Gastroesophageal sphincter (tissue), 4 donors: ENCODE data around the gene ARID5B. TPM values are rescaled to one million over a fixed set of nuclear protein-coding genes. Genes with fewer than 3 reads are reported as not detected.

Experiments used
- ATAC-seq: fragments of 150-250 bp; one replicate; pipeline ENCODE4 v1.9.1; 2016; ENCODE audit warnings: mild to moderate bottlenecking, moderate library complexity
- H3K27ac ChIP-seq, 4 donors: fragments of 200-600 bp; sonication (generic) in 3 of 4; 1 replicate in 3 of 4; 2 replicates in 1 of 4; pipeline ENCODE4 v1.5.1; 2016 to 2019
- H3K27me3 ChIP-seq: fragments of 200-600 bp; sonication (generic); one replicate; pipeline ENCODE4 v1.5.1; 2019
- H3K36me3 ChIP-seq, 2 donors: fragments of 200-600 bp; sonication (generic); one replicate each; pipeline ENCODE4 v1.5.1; 2019; ENCODE audit warnings: control low read depth in 1 of 2
- H3K4me1 ChIP-seq, 3 donors: fragments of 200-600 bp; sonication (generic); 1 replicate in 2 of 3; 2 replicates in 1 of 3; pipeline ENCODE4 v1.5.1; 2016 to 2019; ENCODE audit warnings: control low read depth in 2 of 3
- H3K4me3 ChIP-seq, 2 donors: fragments of 200-600 bp; sonication (generic); one replicate each; pipeline ENCODE4 v1.5.1; 2019; ENCODE audit warnings: mild to moderate bottlenecking in 1 of 2, moderate library complexity in 1 of 2
- H3K9me3 ChIP-seq, 3 donors: fragments of 200-600 bp; sonication (generic); one replicate each; pipeline ENCODE4 v1.5.1; 2017 to 2019; ENCODE audit warnings: control low read depth in 2 of 3
- EP300 ChIP-seq: sonication (generic); formaldehyde crosslinking; IDR thresholded peaks from one replicate; pipeline ENCODE4 v1.6.1; 2017; ENCODE audit warnings: antibody characterized with exemption, mild to moderate bottlenecking
- POLR2A ChIP-seq, 2 donors: fragments of 450-650 bp; IDR thresholded peaks; one replicate each; pipeline ENCODE4 v1.6.1; 2017; ENCODE audit warnings: antibody characterized with exemption in 2 of 2, mild to moderate bottlenecking in 2 of 2, moderate library complexity in 1 of 2
- POLR2AphosphoS5 ChIP-seq: sonication (generic); formaldehyde crosslinking; IDR thresholded peaks from one replicate; pipeline ENCODE4 v1.6.1; 2017; ENCODE audit warnings: antibody characterized with exemption
- WGBS, 2 donors: methylation state at CpG; one replicate each; pipeline ENCODE4 v1.1.5; 2018; ENCODE audit warnings: low coverage in 1 of 2; 5-methylcytosine and 5-hydroxymethylcytosine counted together
- total RNA-seq, 4 donors: library from RNA; depleted of rRNA; stranded (reverse); fragments of >200 nt; gene quantifications; one replicate each; pipeline ENCODE4 v1.1.0, GENCODE V29; 2016
- TF ChIP-seq, protein P1 (sequence below), 4 experiments: fragments of 200-600 bp in 2 of 4; fragments of 450-650 bp in 2 of 4; sonication (generic) in 1 of 4; IDR thresholded peaks; one replicate each; pipeline ENCODE4 v1.5.1; 2017 to 2019; ENCODE audit warnings: antibody characterized with exemption in 4 of 4, mild to moderate bottlenecking in 2 of 4, moderate library complexity in 2 of 4

Gene ARID5B
- total RNA-seq, 4 donors from 2014 or later: 34.7 to 81.4 (median 62.5) TPM

DNA sequence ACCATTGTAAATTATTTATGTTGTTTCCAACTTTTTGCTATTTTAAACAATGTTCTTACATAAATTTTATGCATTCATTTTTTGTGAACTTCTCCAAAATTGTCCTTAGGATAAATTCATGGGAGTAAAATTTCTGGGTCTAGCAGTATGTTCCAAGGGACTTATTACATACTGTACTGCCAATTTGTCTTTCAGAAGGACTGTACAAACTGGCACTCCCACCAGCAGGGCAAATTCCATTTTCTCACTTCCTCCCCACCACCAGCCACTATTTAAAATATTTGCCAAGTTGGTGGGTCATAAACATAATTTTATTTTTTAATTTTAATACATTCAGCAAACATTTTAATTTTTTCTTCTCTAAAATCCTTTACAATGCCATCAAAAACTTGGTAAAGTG lies 13.7 kb upstream of the ARID5B start:
- TF ChIP-seq, protein P1, sequence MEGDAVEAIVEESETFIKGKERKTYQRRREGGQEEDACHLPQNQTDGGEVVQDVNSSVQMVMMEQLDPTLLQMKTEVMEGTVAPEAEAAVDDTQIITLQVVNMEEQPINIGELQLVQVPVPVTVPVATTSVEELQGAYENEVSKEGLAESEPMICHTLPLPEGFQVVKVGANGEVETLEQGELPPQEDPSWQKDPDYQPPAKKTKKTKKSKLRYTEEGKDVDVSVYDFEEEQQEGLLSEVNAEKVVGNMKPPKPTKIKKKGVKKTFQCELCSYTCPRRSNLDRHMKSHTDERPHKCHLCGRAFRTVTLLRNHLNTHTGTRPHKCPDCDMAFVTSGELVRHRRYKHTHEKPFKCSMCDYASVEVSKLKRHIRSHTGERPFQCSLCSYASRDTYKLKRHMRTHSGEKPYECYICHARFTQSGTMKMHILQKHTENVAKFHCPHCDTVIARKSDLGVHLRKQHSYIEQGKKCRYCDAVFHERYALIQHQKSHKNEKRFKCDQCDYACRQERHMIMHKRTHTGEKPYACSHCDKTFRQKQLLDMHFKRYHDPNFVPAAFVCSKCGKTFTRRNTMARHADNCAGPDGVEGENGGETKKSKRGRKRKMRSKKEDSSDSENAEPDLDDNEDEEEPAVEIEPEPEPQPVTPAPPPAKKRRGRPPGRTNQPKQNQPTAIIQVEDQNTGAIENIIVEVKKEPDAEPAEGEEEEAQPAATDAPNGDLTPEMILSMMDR (IDR thresholded peaks at IDR 0.05): no peak
- TF ChIP-seq POLR2AphosphoS5: no peak
- no peak for TF ChIP-seq EP300
- no peak for TF ChIP-seq POLR2A (IDR thresholded peaks at IDR 0.05)
- Histone ChIP-seq H3K9me3 (no peaks in the 10 kb centered on the region), H3K4me3 (no peak overlapping the region), H3K27ac (no peak overlapping the region), H3K4me1 (no peaks in the 10 kb centered on the region), H3K27me3 (no peaks in the 10 kb centered on the region), H3K36me3 (no peaks in the 10 kb centered on the region)
- ATAC-seq: no peak

DNA sequence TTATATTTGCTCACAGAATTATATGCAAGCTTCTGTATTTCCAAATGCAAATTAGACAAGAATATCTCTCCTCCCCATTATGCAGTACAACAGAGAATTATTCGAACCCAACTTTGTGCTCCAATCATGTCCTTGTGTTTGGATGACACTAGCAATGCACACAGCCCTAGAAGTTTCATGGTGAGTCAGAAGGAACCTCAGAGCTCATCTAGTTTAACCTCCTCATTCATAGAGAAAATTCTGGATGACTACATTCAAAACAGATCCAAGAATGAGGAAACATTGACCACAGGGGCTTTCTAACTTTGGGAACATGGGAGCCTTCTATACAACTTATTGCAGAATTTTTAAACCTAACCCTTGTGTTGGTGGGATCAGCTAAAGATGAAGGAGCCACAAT lies 12.8 kb upstream of the ARID5B start:
- Histone ChIP-seq H3K36me3 (no peaks in the 10 kb centered on the region), H3K4me1 (no peaks in the 10 kb centered on the region), H3K27me3 (no peaks in the 10 kb centered on the region), H3K9me3 (no peaks in the 10 kb centered on the region), H3K27ac (no peak overlapping the region), H3K4me3 (no peak overlapping the region)
- no peak for ATAC-seq
- TF ChIP-seq POLR2AphosphoS5 (no peak), POLR2A (IDR thresholded peaks at IDR 0.05) (no peak), EP300 (no peak)
- TF ChIP-seq, protein P1 (IDR thresholded peaks at IDR 0.05): no peak
- WGBS, 2 donors: 87 to 89% methylated on average over 1 of the region's 1 CpG

DNA sequence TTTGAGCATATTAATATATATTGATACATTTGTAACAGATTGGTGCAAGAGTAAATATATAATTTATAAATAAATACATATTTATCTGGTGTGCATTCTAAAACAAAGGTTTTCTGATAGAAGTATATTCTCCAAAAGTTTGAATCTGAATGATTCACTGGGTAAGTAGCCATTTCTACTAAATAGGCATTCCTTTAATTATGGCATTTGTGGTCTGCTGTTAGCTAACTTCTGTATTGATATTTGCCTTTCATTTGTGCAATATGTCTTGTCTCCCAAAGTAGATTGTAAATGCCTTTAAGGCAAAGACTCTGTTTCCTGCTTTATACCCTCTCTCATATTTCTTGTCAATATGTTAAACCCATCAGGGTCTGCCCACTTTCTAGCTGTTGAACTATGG lies 11.1 kb upstream of the ARID5B start:
- TF ChIP-seq EP300 (no peak), POLR2A (IDR thresholded peaks at IDR 0.05) (no peak), POLR2AphosphoS5 (no peak)
- TF ChIP-seq, protein P1 (IDR thresholded peaks at IDR 0.05): no peak
- Histone ChIP-seq H3K27me3 (no peaks in the 10 kb centered on the region), H3K27ac (no peak overlapping the region), H3K36me3 (no peaks in the 10 kb centered on the region), H3K9me3 (no peaks in the 10 kb centered on the region), H3K4me1 (no peaks in the 10 kb centered on the region), H3K4me3 (no peak overlapping the region)
- no peak for ATAC-seq

DNA sequence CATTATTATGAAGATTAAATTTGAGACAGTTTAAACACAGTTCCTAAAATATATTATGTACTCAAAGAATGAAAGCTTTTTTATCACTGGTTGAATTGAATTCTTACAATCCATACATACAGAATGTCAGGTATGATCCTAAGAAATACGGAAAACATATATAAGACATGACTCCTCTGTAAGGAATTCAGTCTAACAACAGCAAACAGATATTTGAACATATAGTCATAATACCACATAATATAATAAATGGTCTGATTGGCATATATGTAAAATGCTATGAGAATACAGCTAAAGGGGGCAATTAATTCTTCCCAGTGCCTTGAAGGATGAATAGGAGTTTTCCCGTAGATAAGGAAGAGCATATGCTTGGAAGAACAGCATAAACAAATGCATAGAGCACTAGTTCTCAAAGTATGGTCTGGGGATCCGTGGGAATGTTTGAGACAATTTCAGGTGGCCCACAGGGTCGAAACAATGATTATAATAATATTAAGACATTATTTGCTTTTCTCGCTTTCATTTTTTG lies 10.6 kb upstream of the ARID5B start:
- WGBS, 2 donors: 90 to 95% methylated on average over 5 of the region's 5 CpGs
- H3K27me3 ChIP-seq: no peaks in the 10 kb centered on the region
- H3K27ac ChIP-seq: no peak overlapping the region
- no peaks in the 10 kb centered on the region for H3K36me3 ChIP-seq
- no peak for TF ChIP-seq POLR2A (IDR thresholded peaks at IDR 0.05)
- TF ChIP-seq EP300: no peak
- TF ChIP-seq, protein P1 (IDR thresholded peaks at IDR 0.05): no peak
- TF ChIP-seq POLR2AphosphoS5: no peak
- H3K4me3 ChIP-seq: no peak overlapping the region
- H3K9me3 ChIP-seq: no peaks in the 10 kb centered on the region
- H3K4me1 ChIP-seq: no peaks in the 10 kb centered on the region
- no peak for ATAC-seq

DNA sequence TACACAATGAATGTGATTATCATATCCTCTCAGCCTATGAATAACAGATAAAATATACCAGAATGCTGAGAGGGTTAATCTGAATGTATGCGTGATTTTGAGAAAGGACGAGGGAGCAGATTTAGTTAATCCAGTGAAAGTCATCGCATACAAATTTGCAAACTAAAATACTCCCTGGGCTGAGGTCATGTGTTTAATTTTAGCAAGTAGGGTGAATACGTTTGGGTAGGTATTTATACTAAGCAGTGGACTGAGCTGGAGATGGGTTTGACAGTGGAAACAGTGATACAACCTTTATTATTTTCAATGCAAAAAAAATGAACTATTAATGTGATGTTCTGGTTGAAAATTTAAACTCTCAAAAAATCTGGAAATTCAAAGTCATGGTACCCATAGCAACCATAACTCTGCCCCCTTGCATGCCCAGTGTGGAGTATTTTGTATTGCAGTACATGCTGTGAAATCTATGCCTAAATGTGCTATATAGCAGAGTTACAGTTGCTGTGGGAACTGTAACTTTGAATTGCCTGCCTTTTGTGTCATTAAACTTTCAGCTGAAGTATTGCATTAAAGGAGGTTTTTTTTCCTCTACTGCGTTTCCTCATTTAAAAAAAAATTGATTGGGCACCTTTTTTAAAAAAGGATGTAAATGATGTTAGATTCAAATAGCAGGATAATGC lies 9.5 kb upstream of the ARID5B start:
- TF ChIP-seq, protein P1 (IDR thresholded peaks at IDR 0.05): no peak
- no peak for TF ChIP-seq EP300
- TF ChIP-seq POLR2AphosphoS5: no peak
- TF ChIP-seq POLR2A (IDR thresholded peaks at IDR 0.05): no peak
- Histone ChIP-seq H3K27me3 (no peaks in the 10 kb centered on the region), H3K36me3 (no peaks in the 10 kb centered on the region), H3K4me3 (no peak overlapping the region), H3K9me3 (no peaks in the 10 kb centered on the region), H3K27ac (no peak overlapping the region), H3K4me1 (peaks cover 0 to 3% (median under 1%) of the 10 kb centered on the region in 3 donors)
- no peak for ATAC-seq
- WGBS, 2 donors: 29 to 32% methylated on average over 5 of the region's 5 CpGs
